Measurements from ENCODE around the gene C1orf167. TPM values are rescaled to one million over a fixed set of nuclear protein-coding genes. Genes with fewer than 3 reads are reported as not detected.

Gene C1orf167
- total RNA-seq, 1 donor from 2014 or later = not detected

DNA sequence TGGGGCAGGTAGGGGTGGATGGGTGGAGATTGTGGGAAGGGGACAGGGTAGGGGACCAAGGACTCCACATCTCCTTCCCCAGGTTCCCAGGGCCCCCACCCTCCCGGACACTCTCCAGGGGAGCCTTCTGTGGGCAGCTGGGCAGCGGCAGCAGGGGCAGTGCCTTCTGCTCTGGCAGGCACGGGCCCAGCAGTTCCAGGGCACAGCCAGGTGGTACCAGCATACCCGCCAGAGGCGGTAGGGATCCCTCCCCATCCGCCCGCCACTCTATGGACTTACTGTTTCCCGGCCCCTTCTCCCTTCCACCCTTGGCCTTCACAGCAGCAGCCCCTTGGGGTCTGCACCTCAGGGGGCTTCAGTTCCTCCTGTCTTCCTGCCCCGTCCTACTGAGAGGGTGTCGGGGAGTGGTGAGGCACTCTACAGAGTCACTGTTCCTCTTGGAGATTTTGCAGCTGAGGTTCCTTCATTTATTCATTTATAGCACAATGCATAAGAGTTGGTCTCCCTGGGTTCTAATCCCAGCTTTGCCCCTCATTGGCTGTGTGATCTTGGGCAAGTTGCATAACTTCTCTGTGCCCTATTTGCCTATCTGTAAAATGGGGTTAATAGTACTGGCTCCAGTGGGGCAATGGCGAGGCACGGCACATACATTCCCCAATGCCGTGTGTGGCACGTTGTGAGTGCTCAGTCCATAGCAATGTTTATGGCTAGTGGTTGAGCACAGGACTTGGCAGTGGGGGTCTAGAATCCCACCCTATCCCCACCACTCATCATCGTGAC, 17.0 kb downstream of the C1orf167 start:
- DNase-seq (ENCODE audit: low spot score) = no peak
- Mint-ChIP-seq H3K36me3 (ENCODE audit: low read depth) (no peaks in the 10 kb centered on the region), H3K9me3 (ENCODE audit: low read depth) (no peaks in the 10 kb centered on the region), H3K4me3 (ENCODE audit: unreplicated experiment) (no peak overlapping the region), H3K27me3 (ENCODE audit: low read depth) (no peaks in the 10 kb centered on the region), H3K27ac (ENCODE audit: unreplicated experiment) (no peak overlapping the region), H3K4me1 (ENCODE audit: low read depth) (no peaks in the 10 kb centered on the region)
- TF ChIP-seq, protein P1, sequence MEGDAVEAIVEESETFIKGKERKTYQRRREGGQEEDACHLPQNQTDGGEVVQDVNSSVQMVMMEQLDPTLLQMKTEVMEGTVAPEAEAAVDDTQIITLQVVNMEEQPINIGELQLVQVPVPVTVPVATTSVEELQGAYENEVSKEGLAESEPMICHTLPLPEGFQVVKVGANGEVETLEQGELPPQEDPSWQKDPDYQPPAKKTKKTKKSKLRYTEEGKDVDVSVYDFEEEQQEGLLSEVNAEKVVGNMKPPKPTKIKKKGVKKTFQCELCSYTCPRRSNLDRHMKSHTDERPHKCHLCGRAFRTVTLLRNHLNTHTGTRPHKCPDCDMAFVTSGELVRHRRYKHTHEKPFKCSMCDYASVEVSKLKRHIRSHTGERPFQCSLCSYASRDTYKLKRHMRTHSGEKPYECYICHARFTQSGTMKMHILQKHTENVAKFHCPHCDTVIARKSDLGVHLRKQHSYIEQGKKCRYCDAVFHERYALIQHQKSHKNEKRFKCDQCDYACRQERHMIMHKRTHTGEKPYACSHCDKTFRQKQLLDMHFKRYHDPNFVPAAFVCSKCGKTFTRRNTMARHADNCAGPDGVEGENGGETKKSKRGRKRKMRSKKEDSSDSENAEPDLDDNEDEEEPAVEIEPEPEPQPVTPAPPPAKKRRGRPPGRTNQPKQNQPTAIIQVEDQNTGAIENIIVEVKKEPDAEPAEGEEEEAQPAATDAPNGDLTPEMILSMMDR (IDR thresholded peaks at IDR 0.05) = no peak

DNA sequence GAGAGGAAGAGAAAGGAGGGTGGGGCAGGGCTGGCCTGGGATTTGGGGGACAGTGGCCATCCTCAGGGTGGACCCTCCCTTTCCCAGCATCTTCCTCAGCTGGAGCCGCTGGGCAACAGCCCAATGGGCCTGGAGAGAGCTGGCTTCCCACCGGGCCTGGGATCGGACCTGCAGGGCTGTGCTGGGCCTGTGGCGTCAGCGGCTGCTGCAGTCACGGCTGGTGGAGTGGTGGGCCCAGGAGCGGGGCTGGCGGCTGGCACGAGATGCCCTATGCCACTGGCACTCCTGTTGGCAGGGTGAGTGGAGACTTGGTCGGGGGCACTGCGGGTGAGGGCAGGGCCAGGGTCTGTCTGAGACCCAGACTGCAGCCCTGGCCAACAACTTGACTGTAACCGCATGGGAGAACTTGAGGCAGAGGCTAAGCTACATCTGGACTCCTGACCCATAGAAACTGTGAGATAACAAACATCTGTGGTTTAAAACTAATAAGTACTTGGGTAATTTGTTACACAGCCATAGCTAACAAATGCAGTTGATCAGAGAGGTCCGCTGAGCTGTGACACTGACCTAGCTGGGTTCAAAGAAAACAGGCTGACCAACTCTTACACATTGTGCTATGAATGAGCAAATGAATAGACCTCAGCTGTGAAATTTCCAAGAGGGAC, 17.9 kb downstream of the C1orf167 start:
- Mint-ChIP-seq H3K36me3 (ENCODE audit: low read depth) (no peaks in the 10 kb centered on the region), H3K4me3 (ENCODE audit: unreplicated experiment) (no peak overlapping the region), H3K4me1 (ENCODE audit: low read depth) (no peaks in the 10 kb centered on the region), H3K27me3 (ENCODE audit: low read depth) (no peaks in the 10 kb centered on the region), H3K9me3 (ENCODE audit: low read depth) (no peaks in the 10 kb centered on the region), H3K27ac (ENCODE audit: unreplicated experiment) (no peak overlapping the region)
- no peak for DNase-seq (ENCODE audit: low spot score)
- TF ChIP-seq, protein P1 (IDR thresholded peaks at IDR 0.05) = no peak

DNA sequence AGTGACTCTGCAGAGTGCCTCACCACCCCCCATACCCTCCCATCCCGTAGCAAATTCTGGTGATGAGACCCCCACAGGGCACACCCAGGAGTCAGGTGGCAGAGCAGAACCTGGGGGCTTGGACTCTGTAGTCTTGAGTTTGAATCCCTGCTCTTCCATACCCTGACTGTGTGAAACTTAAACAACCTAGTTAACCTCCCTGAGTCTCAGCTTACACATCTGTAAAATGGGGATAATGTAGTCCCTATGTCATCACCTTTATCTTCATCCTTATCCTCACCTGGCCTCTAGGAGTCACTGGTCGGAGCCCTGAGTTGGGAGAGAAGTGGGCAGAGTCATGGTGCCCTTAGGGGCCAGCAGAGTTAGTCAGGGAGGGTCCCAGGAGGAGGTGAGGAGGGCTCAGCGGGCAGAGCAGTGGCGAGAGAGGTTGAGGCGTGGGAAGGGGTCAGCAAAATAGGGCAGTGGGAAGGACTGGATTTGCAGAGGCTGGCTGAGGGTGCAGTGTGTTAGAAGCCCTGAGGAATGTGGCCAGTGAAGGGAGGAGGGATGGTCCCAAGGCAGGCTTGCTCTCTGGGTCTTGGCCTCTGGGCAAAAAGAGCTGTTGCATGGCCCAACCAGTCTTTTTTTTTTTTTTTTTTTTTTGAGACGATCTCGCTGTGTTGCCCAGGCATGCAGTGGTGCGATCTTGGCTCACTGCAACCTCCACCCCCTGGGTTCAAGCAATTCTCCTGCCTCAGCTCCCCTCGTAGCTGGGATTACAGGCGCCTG, 18.6 kb downstream of the C1orf167 start:
- TF ChIP-seq, protein P1 (IDR thresholded peaks at IDR 0.05) = no peak
- Mint-ChIP-seq H3K4me3 (ENCODE audit: unreplicated experiment) (no peak overlapping the region), H3K27ac (ENCODE audit: unreplicated experiment) (no peak overlapping the region), H3K27me3 (ENCODE audit: low read depth) (no peaks in the 10 kb centered on the region), H3K4me1 (ENCODE audit: low read depth) (peaks cover 5% of the 10 kb centered on the region), H3K9me3 (ENCODE audit: low read depth) (no peaks in the 10 kb centered on the region), H3K36me3 (ENCODE audit: low read depth) (no peaks in the 10 kb centered on the region)
- DNase-seq (ENCODE audit: low spot score) = no peak

DNA sequence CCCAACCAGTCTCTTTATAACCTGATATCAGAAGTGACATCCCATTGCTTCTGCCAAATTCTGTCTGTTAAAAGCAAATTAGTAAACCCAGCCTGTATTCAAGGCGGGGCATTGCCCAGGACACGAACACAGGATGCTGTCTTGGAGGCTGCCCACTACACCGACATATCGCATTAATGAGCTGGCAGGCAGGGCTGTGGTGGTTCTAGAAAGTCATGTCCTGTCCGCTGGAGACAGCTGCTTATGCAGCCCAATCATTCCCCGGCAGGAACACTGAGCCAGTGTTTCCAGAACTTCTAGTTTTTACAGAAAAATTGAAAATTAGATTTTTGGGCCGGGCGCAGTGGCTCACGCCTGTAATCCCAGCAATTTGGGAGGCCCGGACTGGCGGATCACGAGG, 19.3 kb downstream of the C1orf167 start:
- TF ChIP-seq, protein P1 (IDR thresholded peaks at IDR 0.05) = no peak
- Mint-ChIP-seq H3K4me3 (ENCODE audit: unreplicated experiment) (no peak overlapping the region), H3K27me3 (ENCODE audit: low read depth) (no peaks in the 10 kb centered on the region), H3K27ac (ENCODE audit: unreplicated experiment) (no peak overlapping the region), H3K9me3 (ENCODE audit: low read depth) (no peaks in the 10 kb centered on the region), H3K4me1 (ENCODE audit: low read depth) (peaks cover 5% of the 10 kb centered on the region), H3K36me3 (ENCODE audit: low read depth) (no peaks in the 10 kb centered on the region)
- no peak for DNase-seq (ENCODE audit: low spot score)

DNA sequence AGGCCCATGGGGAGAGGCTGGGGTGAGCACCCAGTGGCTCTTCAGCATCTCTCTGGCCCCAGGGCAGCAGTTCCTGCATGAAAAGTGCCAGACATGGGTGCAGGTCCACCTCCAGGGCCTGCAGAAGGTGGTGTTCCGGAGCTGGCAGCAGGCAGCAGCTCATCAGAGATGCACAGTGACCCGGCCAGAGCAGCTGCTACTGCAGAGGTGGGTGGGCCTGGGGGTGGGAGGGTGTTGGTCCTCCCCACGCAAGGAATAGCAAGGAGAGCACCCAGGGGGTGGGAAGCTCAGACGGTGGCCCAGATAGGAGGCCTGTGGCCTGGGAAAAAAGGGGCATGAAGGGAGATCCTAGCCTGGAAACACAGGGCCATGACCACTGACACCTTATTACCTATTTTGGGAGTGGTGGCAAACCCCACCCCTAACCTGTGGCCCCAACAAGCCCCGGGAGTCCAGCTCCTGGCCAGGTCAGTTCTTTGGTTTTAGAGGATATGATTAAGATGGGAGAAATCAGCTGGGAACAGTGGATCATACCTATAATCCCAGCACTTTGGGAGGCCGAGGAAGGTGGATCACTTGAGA, 20.2 kb downstream of the C1orf167 start:
- Mint-ChIP-seq H3K4me1 (ENCODE audit: low read depth) (peaks cover 12% of the 10 kb centered on the region), H3K27me3 (ENCODE audit: low read depth) (no peaks in the 10 kb centered on the region), H3K27ac (ENCODE audit: unreplicated experiment) (no peak overlapping the region), H3K9me3 (ENCODE audit: low read depth) (no peaks in the 10 kb centered on the region), H3K36me3 (ENCODE audit: low read depth) (no peaks in the 10 kb centered on the region), H3K4me3 (ENCODE audit: unreplicated experiment) (no peak overlapping the region)
- TF ChIP-seq, protein P1 (IDR thresholded peaks at IDR 0.05) = no peak
- DNase-seq (ENCODE audit: low spot score) = no peak
